A549 (cell line): ENCODE data around the gene ZRANB1. TPM values are rescaled to one million over a fixed set of nuclear protein-coding genes. Genes with fewer than 3 reads are reported as not detected.

Source experiments
- ATAC-seq, 2 experiments: fragments of 200-7000 bp in 1 of 2; fragments of >200 bp in 1 of 2; cut with Nextera tagmentation in 1 of 2; cut with Tn5 transposase in 1 of 2; 3 replicates each; pipeline versions ENCODE4 v1.8.0 to v1.9.1; 2018 to 2020; ENCODE audit warnings: mild to moderate bottlenecking in 1 of 2, moderate library complexity in 1 of 2
- CTCF ChIA-PET: fragments of 300-600 bp; sonication (Branson Sonifier 250); formaldehyde crosslinking; extraction: SDS; loops from one replicate; lab custom pipeline; 2021; ENCODE audit warnings: antibody characterized with exemption, inconsistent platforms; lab: Yijun Ruan, JAX
- POLR2A ChIA-PET: fragments of 350-600 bp; formaldehyde crosslinking; extraction: SDS; loops from one replicate; lab custom pipeline; 2021; ENCODE audit warnings: antibody characterized with exemption, inconsistent platforms; lab: Yijun Ruan, JAX
- DNase-seq, 2 experiments: peaks; one replicate each; pipeline versions ENCODE4 v3.0.0 to v3.0.0-alpha.2; 2011 to 2016; ENCODE audit warnings: low read depth in 1 of 2, low spot score in 1 of 2
- FAIRE-seq: peaks from 2 replicates; lab custom pipeline; 2011; peaks lifted over from hg19 to GRCh38; lab: Jason Lieb, UNC
- H3K27ac ChIP-seq, 2 experiments: fragments of >200 bp; sonication (Bioruptor Twin); formaldehyde crosslinking; 3 replicates each; pipeline ENCODE4 v1.5.1; 2016 to 2017
- H3K4me1 ChIP-seq: fragments of >200 bp; sonication (Bioruptor Twin); formaldehyde crosslinking; 3 replicates; pipeline ENCODE4 v1.6.1; 2016
- H3K4me2 ChIP-seq: fragments of >200 bp; sonication (Bioruptor Twin); formaldehyde crosslinking; 3 replicates; pipeline ENCODE4 v1.6.1; 2016
- H3K4me3 ChIP-seq: fragments of >200 bp; sonication (Bioruptor Twin); formaldehyde crosslinking; 3 replicates; pipeline ENCODE4 v1.5.1; 2016
- H3K9me3 ChIP-seq: fragments of >200 bp; sonication (Bioruptor Twin); formaldehyde crosslinking; 3 replicates; pipeline ENCODE4 v1.6.1; 2016
- CBX8 ChIP-seq: fragments of 200-600 bp; sonication (generic); IDR thresholded peaks from 2 replicates; pipeline ENCODE4 v1.6.1; 2016
- CEBPB ChIP-seq, 2 experiments: fragments of >200 bp in 1 of 2; sonication (Bioruptor Twin) in 1 of 2; formaldehyde crosslinking in 1 of 2; IDR thresholded peaks; 2 replicates each; pipeline ENCODE4 v1.6.1; 2012 to 2016
- CHD4 ChIP-seq: fragments of 200-600 bp; sonication (generic); IDR thresholded peaks from 2 replicates; pipeline ENCODE4 v1.6.1; 2016; ENCODE audit warnings: antibody characterized with exemption, mild to moderate bottlenecking, borderline replicate concordance
- EHF ChIP-seq: fragments of 250-450 bp; sonication (Bioruptor Pico); IDR thresholded peaks from 2 replicates; pipeline ENCODE4 v1.5.0; 2020; ENCODE audit warnings: mild to moderate bottlenecking
- EP300 ChIP-seq, 2 experiments: fragments of >200 bp; sonication (Bioruptor Twin); formaldehyde crosslinking; IDR thresholded peaks; 2 replicates in 1 of 2; 3 replicates in 1 of 2; pipeline ENCODE4 v1.6.1; 2016 to 2017
- ESRRA ChIP-seq: fragments of 150-350 bp; IDR thresholded peaks from 2 replicates; pipeline ENCODE4 v1.6.1; 2014; ENCODE audit warnings: mild to moderate bottlenecking, low read length, borderline replicate concordance
- FOSL2 ChIP-seq, 2 experiments: fragments of 450-650 bp in 1 of 2; fragments of >200 bp in 1 of 2; sonication (Bioruptor Twin) in 1 of 2; formaldehyde crosslinking; IDR thresholded peaks; 2 replicates each; pipeline versions ENCODE4 v1.5.0 to v1.6.1; 2016 to 2020; ENCODE audit warnings: mild to moderate bottlenecking in 1 of 2, moderate library complexity in 1 of 2
- FOXS1 ChIP-seq: fragments of 250-450 bp; sonication (Bioruptor Pico); IDR thresholded peaks from 2 replicates; pipeline ENCODE4 v1.5.0; 2020; ENCODE audit warnings: mild to moderate bottlenecking, moderate library complexity
- GATA3 ChIP-seq: IDR thresholded peaks from 2 replicates; pipeline ENCODE4 v1.6.1; 2012; ENCODE audit warnings: borderline replicate concordance
- HDAC2 ChIP-seq: fragments of 200-600 bp; sonication (generic); IDR thresholded peaks from 2 replicates; pipeline ENCODE4 v1.6.1; 2016
- HEYL ChIP-seq: fragments of 250-450 bp; sonication (Bioruptor Pico); IDR thresholded peaks from 2 replicates; pipeline ENCODE4 v1.8.0; 2021; ENCODE audit warnings: mild to moderate bottlenecking, moderate library complexity
- HOXB13 ChIP-seq: fragments of 250-450 bp; sonication (Bioruptor Pico); IDR thresholded peaks from 2 replicates; pipeline ENCODE4 v1.5.0; 2020; ENCODE audit warnings: low read depth, mild to moderate bottlenecking, moderate library complexity
- HOXB5 ChIP-seq: fragments of 250-450 bp; sonication (Bioruptor Pico); IDR thresholded peaks from 2 replicates; pipeline ENCODE4 v1.5.0; 2020; ENCODE audit warnings: mild to moderate bottlenecking, moderate library complexity
- JUN ChIP-seq, 2 experiments: fragments of >200 bp; sonication (Bioruptor Twin); formaldehyde crosslinking; IDR thresholded peaks; 2 replicates in 1 of 2; 3 replicates in 1 of 2; pipeline ENCODE4 v1.6.1; 2016 to 2017
- JUNB ChIP-seq: fragments of >200 bp; sonication (Bioruptor Twin); formaldehyde crosslinking; IDR thresholded peaks from 2 replicates; pipeline ENCODE4 v1.6.1; 2016
- KDM1A ChIP-seq: fragments of 200-600 bp; sonication (generic); IDR thresholded peaks from 2 replicates; pipeline ENCODE4 v1.6.1; 2016; ENCODE audit warnings: low read depth, mild to moderate bottlenecking
- KDM5A ChIP-seq: fragments of 200-600 bp; sonication (generic); IDR thresholded peaks from 2 replicates; pipeline ENCODE4 v1.6.1; 2016; ENCODE audit warnings: antibody characterized with exemption, mild to moderate bottlenecking
- MAFK ChIP-seq: fragments of 450-650 bp; IDR thresholded peaks from 2 replicates; pipeline ENCODE4 v1.6.1; 2014; ENCODE audit not compliant: partially characterized antibody
- PBX3 ChIP-seq: IDR thresholded peaks from 2 replicates; pipeline ENCODE4 v1.6.1; 2012
- PHF8 ChIP-seq: fragments of 200-600 bp; sonication (generic); IDR thresholded peaks from 2 replicates; pipeline ENCODE4 v1.6.1; 2016; ENCODE audit warnings: low read depth, mild to moderate bottlenecking, antibody characterized with exemption, moderate library complexity, borderline replicate concordance
- POLR2AphosphoS2 ChIP-seq: conservative IDR thresholded peaks from 2 replicates; pipeline ENCODE4 v1.6.1; 2012; ENCODE audit warnings: low read length, improper control_type of control experiment, inconsistent platforms
- SREBF2 ChIP-seq: fragments of 450-650 bp; IDR thresholded peaks from 2 replicates; pipeline ENCODE4 v1.6.1; 2014; ENCODE audit warnings: mild to moderate bottlenecking, moderate library complexity
- ZSCAN20 ChIP-seq: fragments of 250-450 bp; sonication (Bioruptor Pico); IDR thresholded peaks from 2 replicates; pipeline ENCODE4 v1.8.0; 2022; ENCODE audit warnings: mild to moderate bottlenecking, moderate library complexity
- WGBS: methylation state at CpG from one replicate; pipeline ENCODE4 v1.1.6; 2017; ENCODE audit errors: missing lambda C conversion rate; 5-methylcytosine and 5-hydroxymethylcytosine counted together
- polyA plus RNA-seq, 4 experiments: library from polyadenylated mRNA; depleted of rRNA in 3 of 4; stranded (reverse); fragments of >200 nt; fragmentation: RNase III in 1 of 4; extraction: RNeasy Plus Mini Kit Qiagen cat#74134 plus additional on column Dnase treatment in 1 of 4; gene quantifications; 2 replicates in 3 of 4; 3 replicates in 1 of 4; pipeline ENCODE4 v1.2.3, GENCODE V29; 2011 to 2017
- TF ChIP-seq, protein P1 (sequence below): fragments of 450-650 bp; IDR thresholded peaks from 2 replicates; pipeline ENCODE4 v1.6.1; 2014; ENCODE audit warnings: antibody characterized with exemption

Gene ZRANB1
- polyA plus RNA-seq, 2 of the 4 experiments (the other 2 are of a cell fraction), result 8.0 to 19.5 TPM

DNA sequence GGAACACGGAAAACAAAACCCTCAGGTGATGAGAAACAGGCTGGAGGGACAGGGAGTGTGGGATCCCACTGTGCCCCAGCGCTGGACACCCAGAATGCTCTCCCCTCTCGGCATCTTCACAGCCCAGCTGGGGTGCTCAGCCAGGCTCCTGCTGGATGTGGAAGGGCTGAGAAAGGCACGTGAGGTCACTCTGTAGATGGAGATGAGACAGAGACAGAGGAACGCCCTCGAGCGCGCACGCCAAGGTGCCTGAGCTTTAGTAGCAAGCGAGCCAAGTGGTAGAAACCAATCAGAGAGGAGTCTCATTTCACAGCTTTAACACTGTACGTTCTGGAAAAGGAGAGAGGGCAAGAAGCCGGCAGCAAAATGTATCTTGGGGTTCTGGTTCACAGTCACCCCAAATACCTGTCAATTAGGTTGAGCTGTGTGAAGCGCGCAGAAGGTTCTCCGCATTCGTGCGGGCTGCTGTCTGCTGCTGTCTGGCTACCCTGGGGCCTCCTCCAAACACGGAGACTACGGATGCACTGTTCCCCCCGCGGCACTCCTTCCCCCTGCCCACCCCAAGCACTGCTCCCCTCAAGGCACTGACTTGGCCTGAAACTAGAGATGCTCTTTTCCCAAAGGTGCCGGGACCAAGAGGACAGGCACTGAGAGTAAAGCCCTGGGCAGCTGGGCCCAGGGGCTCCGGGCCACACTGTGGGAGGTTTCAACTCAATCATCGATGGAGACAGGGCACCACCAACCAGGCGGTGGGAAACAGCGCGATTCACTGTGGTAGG lies 91.4 kb downstream of the ZRANB1 start:
- ChIA-PET POLR2A (no interaction called here), CTCF (interaction anchor here (1.1 to 2.8 kb wide), 2 partner anchors 14 to 26 kb away, joined by 3 to 14 read pairs; no protein-coding TSS in a partner anchor)
- ATAC-seq (no peak), DNase-seq (no peak), FAIRE-seq (no peak)
- 92% methylated on average over 24 of the region's 27 CpGs for WGBS
- Histone ChIP-seq H3K4me2 (no peak overlapping the region), H3K9me3 (no peaks in the 10 kb centered on the region), H3K4me1 (peaks cover 53% of the 10 kb centered on the region), H3K27ac (no peak overlapping the region), H3K4me3 (no peak overlapping the region)
- TF ChIP-seq PBX3 (no peak), HEYL (CRISPR knock-in tag) (no peak), CBX8 (no peak), EP300 (IDR thresholded peaks at IDR 0.05) (no peak), JUNB (no peak), EHF (CRISPR knock-in tag) (no peak), KDM5A (no peak), HOXB5 (CRISPR knock-in tag) (no peak), CEBPB (IDR thresholded peaks at IDR 0.05) (no peak), ZSCAN20 (CRISPR knock-in tag) (no peak), POLR2AphosphoS2 (no peak)

DNA sequence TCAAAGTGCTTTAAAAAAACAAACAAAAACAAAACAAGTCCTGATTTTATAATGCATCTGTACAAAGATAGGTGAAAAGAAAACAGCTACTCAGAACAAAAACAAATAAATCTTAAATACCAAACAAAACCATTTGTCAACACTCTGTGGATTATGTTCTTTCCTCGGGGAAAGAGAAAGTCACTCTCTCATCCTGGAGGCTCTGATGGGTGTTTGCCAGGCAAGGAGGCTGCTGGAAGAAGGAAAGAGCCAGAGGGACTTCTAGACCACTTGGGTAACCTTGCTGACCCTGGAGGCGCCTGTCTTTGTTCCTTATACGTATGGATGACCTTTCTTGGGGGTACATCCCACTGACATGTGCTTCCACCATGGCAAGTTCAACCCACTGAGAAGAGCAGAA lies 92.8 kb downstream of the ZRANB1 start:
- Histone ChIP-seq H3K9me3 (no peaks in the 10 kb centered on the region), H3K4me1 (peaks cover 62% of the 10 kb centered on the region), H3K4me2 (peak overlapping the region; percentile 46), H3K27ac (peak overlapping the region; percentile 92 to 95; a peak in 5 of 6 replicates), H3K4me3 (no peak overlapping the region)
- ATAC-seq (no peak), DNase-seq (no peak), FAIRE-seq (no peak)
- ChIA-PET POLR2A (no interaction called here), CTCF (interaction anchor here (0.9 to 4.2 kb wide), 3 partner anchors 12 to 29 kb away, joined by 3 to 39 read pairs (median 3); no protein-coding TSS in a partner anchor)
- WGBS, result 55% methylated on average over 3 of the region's 3 CpGs
- TF ChIP-seq HDAC2 (no peak), ZSCAN20 (CRISPR knock-in tag) (no peak), SREBF2 (no peak), MAFK (no peak), KDM1A (no peak), FOXS1 (no peak), JUN (IDR thresholded peaks at IDR 0.05) (no peak), GATA3 (no peak), PHF8 (no peak), ESRRA (no peak), HOXB13 (CRISPR knock-in tag) (no peak)
- TF ChIP-seq, protein P1, sequence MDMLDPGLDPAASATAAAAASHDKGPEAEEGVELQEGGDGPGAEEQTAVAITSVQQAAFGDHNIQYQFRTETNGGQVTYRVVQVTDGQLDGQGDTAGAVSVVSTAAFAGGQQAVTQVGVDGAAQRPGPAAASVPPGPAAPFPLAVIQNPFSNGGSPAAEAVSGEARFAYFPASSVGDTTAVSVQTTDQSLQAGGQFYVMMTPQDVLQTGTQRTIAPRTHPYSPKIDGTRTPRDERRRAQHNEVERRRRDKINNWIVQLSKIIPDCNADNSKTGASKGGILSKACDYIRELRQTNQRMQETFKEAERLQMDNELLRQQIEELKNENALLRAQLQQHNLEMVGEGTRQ, result no peak

- Histone ChIP-seq H3K4me3 (no peak overlapping the region), H3K9me3 (no peaks in the 10 kb centered on the region), H3K27ac (peak overlapping the region; percentile 92 to 95; a peak in 5 of 6 replicates), H3K4me1 (peaks cover 60% of the 10 kb centered on the region), H3K4me2 (peak overlapping the region; percentile 46)
- WGBS, result 66% methylated on average over 11 of the region's 11 CpGs
- POLR2A ChIA-PET, result no interaction called here
- FAIRE-seq (no peak), DNase-seq (peak in 1 of 2 experiments; percentile 40), ATAC-seq (no peak)
- no peak for TF ChIP-seq CHD4
- no peak for TF ChIP-seq FOSL2 (IDR thresholded peaks at IDR 0.05)
- TF ChIP-seq FOSL2 (CRISPR knock-in tag; IDR thresholded peaks at IDR 0.05), result peak; percentile 27
- CTCF ChIA-PET, result interaction anchor here (0.9 to 4.2 kb wide), 2 partner anchors 12 to 29 kb away, joined by 3 to 39 read pairs; no protein-coding TSS in a partner anchor
Measured at GRCh38 chr10:125035136-125035535, 93.2 kb downstream of the ZRANB1 start.
